Cardiac fibroblast (primary cell): ENCODE results near the gene ZCCHC2.

Experiments used
- DNase-seq, 2 donors: peaks; one replicate each; pipeline versions ENCODE4 v3.0.0 to v3.0.0-alpha.2; 2010; ENCODE audit warnings: low read depth in 2 of 2
- H3K4me3 ChIP-seq, 2 donors: replicated peaks in 1 of 2; 1 replicate in 1 of 2; 2 replicates in 1 of 2; pipeline ENCODE4 v1.5.1; 2011; ENCODE audit warnings: low read depth in 2 of 2, low read length in 2 of 2, mild to moderate bottlenecking in 2 of 2, moderate library complexity in 1 of 2
- CTCF ChIP-seq: IDR thresholded peaks from one replicate; pipeline ENCODE4 v1.5.1; 2011; ENCODE audit warnings: low read depth, mild to moderate bottlenecking, low read length, inconsistent platforms

Gene ZCCHC2

GRCh38 chr18:62603979-62604378 lies 81.2 kb downstream of the ZCCHC2 start:
- DNase-seq: no peak
- no peak overlapping the region for H3K4me3 ChIP-seq
- no peak for TF ChIP-seq CTCF

- no peak for TF ChIP-seq CTCF
- H3K4me3 ChIP-seq: no peak overlapping the region
- DNase-seq: no peak
Observed at GRCh38 chr18:62605685-62606084, 82.9 kb downstream of the ZCCHC2 start.

- no peak for DNase-seq
- TF ChIP-seq CTCF: no peak
- H3K4me3 ChIP-seq: no peak overlapping the region
Observed at GRCh38 chr18:62606106-62606505, 83.3 kb downstream of the ZCCHC2 start.

GRCh38 chr18:62607302-62607701 lies 84.5 kb downstream of the ZCCHC2 start:
- H3K4me3 ChIP-seq: no peak overlapping the region
- TF ChIP-seq CTCF: no peak
- DNase-seq: no peak

- H3K4me3 ChIP-seq: no peak overlapping the region
- no peak for TF ChIP-seq CTCF
- no peak for DNase-seq
Observed at GRCh38 chr18:62607708-62608428, 85.0 kb downstream of the ZCCHC2 start.

GRCh38 chr18:62609764-62610163 lies 86.9 kb downstream of the ZCCHC2 start:
- DNase-seq: no peak
- TF ChIP-seq CTCF: no peak
- H3K4me3 ChIP-seq: no peak overlapping the region

GRCh38 chr18:62610351-62610700 lies 87.5 kb downstream of the ZCCHC2 start:
- no peak for TF ChIP-seq CTCF
- no peak overlapping the region for H3K4me3 ChIP-seq
- DNase-seq: no peak
